Mammary epithelial cell (primary cell): ENCODE data around the gene MYH7.

Experiments
- CTCF ChIP-seq, 2 donors: IDR thresholded peaks in 1 of 2; conservative IDR thresholded peaks in 1 of 2; 2 replicates each; pipeline ENCODE4 v1.5.1; 2011 to 2012; ENCODE audit warnings: inconsistent platforms in 2 of 2, low read length in 2 of 2, mild to moderate bottlenecking in 2 of 2, control low read depth in 1 of 2, low read depth in 1 of 2; ENCODE audit not compliant: insufficient read depth in 1 of 2; ENCODE audit errors: extremely low read depth in 1 of 2
- EZH2 ChIP-seq: IDR thresholded peaks from 2 replicates; pipeline ENCODE4 v1.6.1; 2012; ENCODE audit warnings: low read length, inconsistent platforms, borderline replicate concordance

- TF ChIP-seq CTCF (conservative IDR thresholded peaks at IDR 0.05 in 1 of 2, IDR thresholded peaks at IDR 0.05 in 1 of 2; ENCODE audit: extremely low read depth in 1 of 2, insufficient read depth in 1 of 2, low read depth in 1 of 2, low read length in 2 of 2), result no peak
- TF ChIP-seq EZH2, result no peak
These were observed 4.8 kb downstream of the MYH7 start for GRCh38 chr14:23430723-23431085.
